ENCODE results near the gene KIR3DL2.
"Not testable (repeated sequence)": the region's sequence is repeated elsewhere in the genome, so short reads cannot be mapped to it uniquely, and the experiment has no call there.

Gene KIR3DL2

GRCh38 chr19:54850061-54850640, at the start of gene KIR3DL2:
TSS of gene KIR3DL2 (plus strand) at chr19:54850443. CDS start at chr19:54850476, 33 bp downstream.
- not testable (repeated sequence) for DNase-seq (ENCODE audit: low spot score)

- no peak for DNase-seq (ENCODE audit: low spot score)
Measured at GRCh38 chr19:54803410-54803809, 46.8 kb upstream of the KIR3DL2 start, which contains the start of gene KIR2DL4. TSS of gene KIR2DL4 (plus strand) at chr19:54803610. CDS start at chr19:54803652, 42 bp downstream.

- DNase-seq (ENCODE audit: low spot score): no peak
Measured at GRCh38 chr19:54804101-54804500, 46.1 kb upstream of the KIR3DL2 start.

GRCh38 chr19:54804571-54804970, 45.7 kb upstream of the KIR3DL2 start:
- DNase-seq (ENCODE audit: low spot score): no peak

- no peak for DNase-seq (ENCODE audit: low spot score)
Measured at GRCh38 chr19:54805665-54806515, 44.4 kb upstream of the KIR3DL2 start.

- no peak for DNase-seq (ENCODE audit: low spot score)
Measured at GRCh38 chr19:54806516-54806838, 43.8 kb upstream of the KIR3DL2 start.

- DNase-seq (ENCODE audit: low spot score): not testable (repeated sequence)
Measured at GRCh38 chr19:54814571-54814970, 35.7 kb upstream of the KIR3DL2 start.

- DNase-seq (ENCODE audit: low spot score): not testable (repeated sequence)
Measured at GRCh38 chr19:54816251-54816650, 34.0 kb upstream of the KIR3DL2 start, which contains the start of gene KIR3DL1. TSS of gene KIR3DL1 (plus strand) at chr19:54816468.

- no peak for DNase-seq (ENCODE audit: low spot score)
Measured at GRCh38 chr19:54817670-54818536, 32.3 kb upstream of the KIR3DL2 start.

GRCh38 chr19:54824416-54824815, 25.8 kb upstream of the KIR3DL2 start:
- not testable (repeated sequence) for DNase-seq (ENCODE audit: low spot score)

- not testable (repeated sequence) for DNase-seq (ENCODE audit: low spot score)
Measured at GRCh38 chr19:54825326-54825725, 24.9 kb upstream of the KIR3DL2 start.

- not testable (repeated sequence) for DNase-seq (ENCODE audit: low spot score)
Measured at GRCh38 chr19:54828064-54828463, 22.2 kb upstream of the KIR3DL2 start.

- DNase-seq (ENCODE audit: low spot score): not testable (repeated sequence)
Measured at GRCh38 chr19:54832496-54832895, 17.7 kb upstream of the KIR3DL2 start, which contains the start of gene KIR2DS4. TSS of gene KIR2DS4 (plus strand) at chr19:54832676.

- DNase-seq (ENCODE audit: low spot score): not testable (repeated sequence)
Measured at GRCh38 chr19:54835126-54835525, 15.1 kb upstream of the KIR3DL2 start.

GRCh38 chr19:54837522-54837921, 12.7 kb upstream of the KIR3DL2 start:
- DNase-seq (ENCODE audit: low spot score): not testable (repeated sequence)

- DNase-seq (ENCODE audit: low spot score): not testable (repeated sequence)
Measured at GRCh38 chr19:54843171-54843570, 7.1 kb upstream of the KIR3DL2 start.

- no peak for DNase-seq (ENCODE audit: low spot score)
Measured at GRCh38 chr19:54850930-54851329, 687 bp downstream of the KIR3DL2 start.

- no peak for DNase-seq (ENCODE audit: low spot score)
Measured at GRCh38 chr19:54851353-54851752, 1.1 kb downstream of the KIR3DL2 start.

GRCh38 chr19:54855241-54855640, 5.0 kb downstream of the KIR3DL2 start:
- not testable (repeated sequence) for DNase-seq (ENCODE audit: low spot score)

GRCh38 chr19:54858476-54858875, 8.2 kb downstream of the KIR3DL2 start:
- not testable (repeated sequence) for DNase-seq (ENCODE audit: low spot score)

GRCh38 chr19:54859421-54859820, 9.2 kb downstream of the KIR3DL2 start:
- DNase-seq (ENCODE audit: low spot score): not testable (repeated sequence)

- DNase-seq (ENCODE audit: low spot score): not testable (repeated sequence)
Measured at GRCh38 chr19:54863459-54863858, 13.2 kb downstream of the KIR3DL2 start.
